Activated naive CD4-positive, alpha-beta T cell treated with anti-CD3 and anti-CD28 coated beads, Interleukin-2, amount 10 ng/mL, durations not matched to agents 7 days and 5 days (primary cell): ENCODE results near the gene PUM1.

ENCODE experiments used
- CTCF ChIA-PET: fragments of 350-600 bp; sonication (Branson Sonifier 250); formaldehyde crosslinking; loops from one replicate; lab custom pipeline; 2021; ENCODE audit warnings: antibody characterized with exemption; lab: Charles Lee
- DNase-seq: peaks from one replicate; pipeline ENCODE4 v3.0.0-alpha.2; 2020
- H3K27ac Mint-ChIP-seq: one replicate; pipeline ENCODE4 v1.8.0; 2021; ENCODE audit warnings: mild to moderate bottlenecking, moderate library complexity, mixed read lengths
- H3K27me3 Mint-ChIP-seq: one replicate; pipeline ENCODE4 v1.8.0; 2021; ENCODE audit warnings: mild to moderate bottlenecking, mixed read lengths
- H3K36me3 Mint-ChIP-seq: one replicate; pipeline ENCODE4 v1.8.0; 2021; ENCODE audit warnings: mixed read lengths
- H3K4me1 Mint-ChIP-seq: one replicate; pipeline ENCODE4 v1.8.0; 2021; ENCODE audit warnings: mixed read lengths
- H3K4me3 Mint-ChIP-seq: one replicate; pipeline ENCODE4 v1.8.0; 2021; ENCODE audit warnings: mild to moderate bottlenecking, moderate library complexity, mixed read lengths
- H3K9me3 Mint-ChIP-seq: one replicate; pipeline ENCODE4 v1.8.0; 2021; ENCODE audit warnings: mixed read lengths

PUM1 gene

DNA sequence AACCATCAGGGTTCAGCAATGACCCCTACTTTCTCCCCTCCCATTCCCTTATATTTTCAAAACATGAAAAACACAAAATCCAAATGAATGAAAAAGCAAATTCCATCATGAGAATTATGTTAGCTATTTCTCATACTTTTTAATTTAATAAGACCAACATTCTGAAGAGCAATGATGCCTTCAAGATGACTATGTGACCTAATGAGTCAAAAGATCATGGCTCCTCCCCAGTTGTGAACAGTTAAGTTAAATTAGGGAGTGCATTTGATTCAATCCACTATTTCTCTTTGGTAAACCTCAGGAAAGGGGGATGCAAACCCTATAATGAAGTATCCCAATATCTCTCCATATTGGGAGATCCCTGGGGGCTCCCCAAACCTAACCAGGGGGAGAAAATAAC lies 36.5 kb downstream of the PUM1 start:
- CTCF ChIA-PET: no interaction called here
- DNase-seq: no peak
- Mint-ChIP-seq H3K9me3 (no peaks in the 10 kb centered on the region), H3K4me1 (peaks cover 24% of the 10 kb centered on the region), H3K27me3 (no peaks in the 10 kb centered on the region), H3K36me3 (peaks cover 26% of the 10 kb centered on the region), H3K27ac (no peak overlapping the region), H3K4me3 (no peak overlapping the region)

DNA sequence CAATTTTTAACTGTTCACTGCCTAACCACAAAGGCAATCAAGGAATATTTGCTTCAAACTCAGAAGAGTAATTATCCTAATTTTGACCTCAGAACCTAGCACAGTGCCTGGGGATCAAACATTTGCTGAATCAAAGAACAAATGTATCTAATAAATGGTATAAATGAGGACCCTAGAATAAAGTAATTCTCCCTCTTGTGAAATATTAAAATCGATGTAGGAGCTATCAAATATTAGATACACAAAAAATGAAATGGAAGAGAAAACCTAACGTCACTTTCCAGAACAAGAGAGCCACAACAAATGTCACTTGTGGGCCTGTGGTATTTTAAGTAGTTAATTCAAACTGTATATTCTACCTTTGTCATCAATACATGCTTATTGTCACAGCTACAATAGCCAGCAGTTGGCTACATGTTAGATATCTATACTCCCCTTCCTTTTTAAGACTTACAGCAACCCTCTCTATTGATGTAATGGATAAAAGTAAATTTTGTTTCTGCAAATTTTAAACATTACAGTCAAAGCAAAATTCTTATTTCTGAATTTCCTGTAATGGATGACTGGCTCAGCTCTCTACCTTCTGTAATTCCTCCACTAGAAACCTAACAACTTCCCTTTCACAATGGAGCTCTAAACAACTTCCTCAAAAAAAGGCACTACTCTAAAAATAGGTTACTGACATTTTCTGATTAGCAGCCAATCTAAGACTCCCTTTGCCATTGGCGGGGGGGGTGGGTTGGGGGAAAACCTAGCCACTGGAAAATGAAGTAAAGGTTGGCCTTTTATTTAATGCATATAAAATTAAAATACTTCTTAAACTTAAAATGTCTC lies 37.6 kb downstream of the PUM1 start:
- CTCF ChIA-PET: no interaction called here
- Mint-ChIP-seq H3K27ac (no peak overlapping the region), H3K4me3 (no peak overlapping the region), H3K4me1 (peaks cover 24% of the 10 kb centered on the region), H3K36me3 (peaks cover 25% of the 10 kb centered on the region), H3K9me3 (no peaks in the 10 kb centered on the region), H3K27me3 (no peaks in the 10 kb centered on the region)
- DNase-seq: no peak

DNA sequence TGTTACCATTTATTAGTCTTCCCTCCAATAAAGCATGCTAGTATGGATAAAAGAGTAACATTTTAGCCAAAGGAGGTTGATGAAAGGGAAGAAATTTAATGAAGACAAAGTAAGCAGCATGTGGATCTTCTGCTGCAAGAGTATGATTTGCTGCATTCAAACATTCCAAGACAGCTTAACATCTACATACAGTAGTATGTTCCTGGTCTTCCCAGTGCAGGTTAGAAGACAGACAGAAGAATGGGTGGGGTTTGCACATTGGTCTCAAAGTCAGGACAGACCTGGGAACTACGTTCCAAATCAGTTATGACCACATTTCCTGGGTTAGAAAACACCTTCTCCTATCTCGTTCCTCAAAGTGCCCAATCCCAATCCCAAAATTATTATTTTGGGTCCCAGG lies 43.3 kb downstream of the PUM1 start:
- H3K4me1 Mint-ChIP-seq: peaks cover 34% of the 10 kb centered on the region
- no peaks in the 10 kb centered on the region for H3K9me3 Mint-ChIP-seq
- H3K27me3 Mint-ChIP-seq: no peaks in the 10 kb centered on the region
- CTCF ChIA-PET: no interaction called here
- no peak for DNase-seq
- H3K4me3 Mint-ChIP-seq: no peak overlapping the region
- no peak overlapping the region for H3K27ac Mint-ChIP-seq
- H3K36me3 Mint-ChIP-seq: peaks cover 32% of the 10 kb centered on the region

DNA sequence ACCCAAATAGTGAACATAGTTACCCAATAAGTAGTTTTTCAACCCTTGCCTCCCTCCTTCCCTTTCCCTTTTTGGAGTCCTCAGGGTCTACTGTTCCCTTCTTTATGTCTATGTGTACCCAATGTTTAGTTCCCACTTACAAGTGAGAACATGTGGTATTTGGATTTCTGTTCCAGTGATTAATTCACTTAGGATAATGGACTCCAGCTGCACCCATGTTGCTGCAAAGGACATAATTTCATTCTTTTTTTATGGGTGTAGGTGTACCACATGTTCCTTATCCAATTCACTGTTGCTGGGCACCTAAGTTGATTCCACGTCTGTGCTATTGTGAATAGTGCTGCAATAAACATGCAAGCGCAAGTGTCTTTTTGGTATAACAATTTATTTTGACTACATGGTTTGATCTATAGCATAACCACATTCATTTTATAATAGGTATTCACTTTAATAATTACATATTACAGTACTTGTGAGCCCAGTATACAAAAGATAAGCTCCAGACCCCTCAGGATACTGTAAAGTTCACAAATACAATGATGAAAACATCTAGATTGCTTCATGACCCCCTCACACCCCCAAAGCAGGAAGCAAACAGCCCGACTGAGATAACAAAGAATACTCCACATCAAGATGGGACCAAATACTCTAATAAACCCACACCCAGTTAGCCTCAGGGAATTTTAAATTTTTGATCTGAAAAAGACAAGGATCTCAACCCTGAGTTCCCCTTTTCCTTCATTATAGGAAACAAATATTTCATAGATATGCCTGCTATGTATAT lies 45.3 kb downstream of the PUM1 start:
- peaks cover 34% of the 10 kb centered on the region for H3K4me1 Mint-ChIP-seq
- CTCF ChIA-PET: no interaction called here

DNA sequence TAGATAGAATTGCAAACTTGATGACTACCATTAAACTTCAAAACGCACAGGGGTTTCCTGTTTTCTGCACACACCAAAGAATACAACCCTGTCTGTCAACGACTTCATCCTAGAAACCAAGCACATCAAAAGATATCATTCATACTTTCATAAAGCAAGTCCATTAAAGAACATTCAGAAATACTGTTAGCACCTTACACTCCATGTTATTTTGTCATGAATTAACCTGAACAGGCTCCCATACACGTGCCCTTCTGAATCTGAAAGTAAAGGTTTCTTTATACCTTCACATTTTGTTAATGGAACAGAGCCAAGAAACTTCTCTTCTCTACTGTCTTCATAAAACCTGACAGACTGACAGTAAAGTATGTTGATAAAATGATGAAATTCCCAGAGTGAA lies 46.1 kb downstream of the PUM1 start:
- Mint-ChIP-seq H3K27ac (peak overlapping the region; percentile 67), H3K27me3 (no peaks in the 10 kb centered on the region), H3K4me1 (peaks cover 31% of the 10 kb centered on the region), H3K36me3 (peaks cover 25% of the 10 kb centered on the region), H3K9me3 (no peaks in the 10 kb centered on the region), H3K4me3 (no peak overlapping the region)
- CTCF ChIA-PET: no interaction called here
- DNase-seq: no peak

More for the DNA sequence above, 45.3 kb downstream of the PUM1 start:
- no peak overlapping the region for H3K4me3 Mint-ChIP-seq
- no peaks in the 10 kb centered on the region for H3K27me3 Mint-ChIP-seq
- peaks cover 28% of the 10 kb centered on the region for H3K36me3 Mint-ChIP-seq
- no peaks in the 10 kb centered on the region for H3K9me3 Mint-ChIP-seq
- no peak for DNase-seq
- no peak overlapping the region for H3K27ac Mint-ChIP-seq

DNA sequence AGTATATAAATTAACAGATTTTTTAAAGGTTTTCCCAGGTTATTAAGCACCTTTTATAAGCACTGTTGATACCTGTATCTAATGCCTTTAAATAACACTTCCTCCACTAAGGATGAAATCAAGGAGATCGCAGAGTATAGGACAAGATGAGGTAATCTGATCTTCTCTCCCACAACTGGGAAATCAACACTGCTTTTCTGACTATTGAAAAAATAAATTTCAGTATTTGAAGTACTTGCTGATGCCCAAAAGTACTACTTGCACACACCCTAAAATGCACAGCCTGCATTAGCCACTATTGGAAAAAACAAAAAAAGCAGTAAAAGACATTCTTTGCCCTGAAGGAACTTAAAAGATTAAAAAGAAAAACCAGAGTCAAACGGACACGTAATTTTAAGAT lies 48.6 kb downstream of the PUM1 start:
- Mint-ChIP-seq H3K4me3 (no peak overlapping the region), H3K27ac (no peak overlapping the region), H3K4me1 (peaks cover 39% of the 10 kb centered on the region), H3K36me3 (peaks cover 23% of the 10 kb centered on the region), H3K9me3 (no peaks in the 10 kb centered on the region), H3K27me3 (no peaks in the 10 kb centered on the region)
- CTCF ChIA-PET: no interaction called here
- no peak for DNase-seq

DNA sequence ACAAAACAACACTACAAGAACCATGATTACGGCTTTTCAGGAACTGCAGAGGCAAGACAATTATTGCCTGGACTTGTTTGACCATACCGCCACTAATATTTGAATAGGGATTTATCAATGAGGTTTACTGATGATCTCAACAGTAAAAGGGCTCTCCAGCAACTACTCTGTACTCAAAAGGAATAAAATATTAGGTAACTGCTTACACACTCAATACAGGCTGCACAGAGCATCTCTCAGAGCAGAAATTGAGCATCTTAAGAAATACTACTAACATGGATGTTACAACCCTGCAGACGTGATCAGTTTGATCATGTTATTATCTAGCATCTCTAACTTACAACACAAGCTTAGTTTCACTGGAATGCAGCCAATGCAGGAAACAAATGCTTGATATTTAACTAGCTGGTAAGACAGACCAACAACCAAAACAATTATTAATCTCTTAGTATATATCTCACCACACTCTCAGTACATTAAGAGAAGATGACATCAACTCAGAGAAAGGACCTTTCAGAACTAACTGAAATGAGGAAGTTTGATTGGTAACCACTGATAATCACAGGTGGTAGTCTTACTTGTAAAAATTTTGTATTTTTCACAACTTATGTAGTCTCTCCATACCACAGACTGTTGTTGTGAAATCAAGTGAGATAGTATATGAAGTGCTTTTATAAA lies 52.2 kb downstream of the PUM1 start:
- H3K27me3 Mint-ChIP-seq: no peaks in the 10 kb centered on the region
- no peak overlapping the region for H3K4me3 Mint-ChIP-seq
- H3K9me3 Mint-ChIP-seq: no peaks in the 10 kb centered on the region
- peaks cover 37% of the 10 kb centered on the region for H3K4me1 Mint-ChIP-seq
- peaks cover 14% of the 10 kb centered on the region for H3K36me3 Mint-ChIP-seq
- CTCF ChIA-PET: interaction anchor here (1.5 kb wide), 1 partner anchor 9 kb away, joined by 3 read pairs; no protein-coding TSS in a partner anchor
- no peak overlapping the region for H3K27ac Mint-ChIP-seq
- DNase-seq: no peak

DNA sequence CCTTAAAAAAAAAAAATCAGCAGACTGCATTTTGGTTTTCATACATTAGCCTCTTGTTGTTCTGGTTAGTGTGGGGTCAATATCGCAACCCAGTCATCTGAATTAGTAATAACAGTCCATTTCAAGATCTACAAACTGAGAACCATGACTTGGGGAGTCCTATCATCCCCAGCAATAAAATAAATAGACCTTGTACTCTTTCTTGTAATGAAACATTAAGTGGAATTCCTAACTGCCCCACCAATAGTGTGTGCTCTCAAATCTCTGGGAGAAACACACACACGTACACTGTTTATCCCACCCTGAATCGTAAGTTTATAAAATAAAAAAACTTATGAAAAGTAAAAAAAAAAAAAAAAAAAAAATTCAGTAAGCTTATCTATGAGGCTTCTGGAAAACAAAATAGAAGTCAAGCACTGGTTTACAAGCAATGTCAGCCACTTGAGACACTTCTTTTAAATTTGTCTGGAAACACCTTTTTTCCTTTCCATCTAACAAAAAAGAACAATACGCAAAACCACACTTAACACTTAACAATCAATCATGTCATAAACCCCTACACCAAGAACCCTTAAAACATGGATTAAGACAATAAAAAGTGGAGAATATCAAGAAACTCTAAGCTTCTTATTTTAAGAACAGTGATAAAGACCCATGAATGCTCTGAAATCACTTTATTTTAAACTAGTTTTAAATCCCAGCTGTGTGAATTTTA lies 53.1 kb downstream of the PUM1 start:
- no peak for DNase-seq
- Mint-ChIP-seq H3K9me3 (no peaks in the 10 kb centered on the region), H3K4me1 (peaks cover 45% of the 10 kb centered on the region), H3K4me3 (no peak overlapping the region), H3K27me3 (no peaks in the 10 kb centered on the region), H3K27ac (no peak overlapping the region), H3K36me3 (peaks cover 20% of the 10 kb centered on the region)
- CTCF ChIA-PET: interaction anchor here (1.5 kb wide), 1 partner anchor 8 kb away, joined by 3 read pairs; no protein-coding TSS in a partner anchor

DNA sequence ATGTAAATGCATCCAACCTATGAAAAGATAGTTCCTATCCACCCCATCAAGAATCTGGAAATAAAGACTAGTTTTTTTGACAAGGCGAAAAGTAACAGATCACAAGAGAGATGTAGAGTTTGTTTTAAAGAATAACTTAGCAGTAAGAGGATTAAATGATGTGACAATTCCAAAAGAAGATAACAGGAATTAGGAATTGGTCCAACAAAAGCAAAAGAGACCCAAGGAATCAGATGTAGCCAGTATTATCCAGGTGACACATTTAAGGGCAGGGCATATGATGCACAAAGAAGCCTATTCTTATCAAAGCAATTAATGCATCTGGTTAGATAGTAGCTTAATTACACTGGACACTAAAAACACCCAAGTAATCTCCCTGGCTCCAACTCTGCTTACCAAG lies 53.8 kb downstream of the PUM1 start:
- Mint-ChIP-seq H3K4me3 (no peak overlapping the region), H3K27ac (no peak overlapping the region), H3K36me3 (peaks cover 19% of the 10 kb centered on the region), H3K4me1 (peaks cover 44% of the 10 kb centered on the region), H3K9me3 (no peaks in the 10 kb centered on the region), H3K27me3 (no peaks in the 10 kb centered on the region)
- DNase-seq: no peak
- CTCF ChIA-PET: no interaction called here

DNA sequence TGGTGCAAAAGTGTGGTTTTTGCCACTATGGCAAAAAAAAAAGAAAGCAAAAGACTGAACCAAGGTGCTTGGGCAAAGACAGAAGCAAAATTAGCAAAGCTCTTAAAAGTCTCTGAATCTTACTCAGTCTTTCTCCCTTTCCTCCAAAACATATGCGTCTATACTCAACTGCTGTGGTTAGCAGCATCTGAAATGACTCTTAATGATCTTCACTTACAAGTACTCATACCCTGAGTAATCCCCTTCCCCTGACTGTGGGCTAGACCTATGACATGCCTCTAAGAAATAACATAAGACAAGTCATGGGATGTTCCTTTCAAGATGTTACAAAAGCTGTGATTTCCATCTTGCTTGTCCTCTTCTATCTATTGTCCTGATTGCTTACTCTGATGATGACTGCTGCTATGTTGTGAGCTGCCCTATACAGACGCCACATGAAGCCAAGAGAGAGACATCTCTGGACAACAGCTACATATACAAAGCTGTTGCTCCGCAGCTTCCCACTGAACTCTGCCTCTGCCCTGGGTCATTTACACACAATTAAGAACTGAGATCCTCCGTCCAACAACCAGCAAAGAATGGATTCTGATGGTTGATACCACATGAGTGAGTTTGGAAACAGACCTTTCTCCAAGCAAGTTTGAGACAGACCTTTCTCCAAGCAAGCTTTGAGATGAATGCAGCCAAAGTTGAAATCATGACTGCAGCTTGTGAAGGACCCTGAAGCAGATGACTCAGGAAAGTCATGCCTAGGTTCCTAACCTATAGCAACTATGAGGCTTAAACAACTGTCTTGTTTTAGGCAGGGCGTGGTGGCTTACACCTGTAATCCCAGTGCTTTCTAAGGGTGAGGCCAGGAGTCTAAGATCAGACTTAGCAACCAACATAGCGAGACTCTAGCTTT lies 55.2 kb downstream of the PUM1 start:
- H3K9me3 Mint-ChIP-seq: no peaks in the 10 kb centered on the region
- no peak for DNase-seq
- peaks cover 29% of the 10 kb centered on the region for H3K36me3 Mint-ChIP-seq
- CTCF ChIA-PET: interaction anchor here (0.7 kb wide), 1 partner anchor 25 kb away, joined by 3 read pairs; no protein-coding TSS in a partner anchor
- no peaks in the 10 kb centered on the region for H3K27me3 Mint-ChIP-seq
- no peak overlapping the region for H3K4me3 Mint-ChIP-seq
- no peak overlapping the region for H3K27ac Mint-ChIP-seq
- peaks cover 44% of the 10 kb centered on the region for H3K4me1 Mint-ChIP-seq

DNA sequence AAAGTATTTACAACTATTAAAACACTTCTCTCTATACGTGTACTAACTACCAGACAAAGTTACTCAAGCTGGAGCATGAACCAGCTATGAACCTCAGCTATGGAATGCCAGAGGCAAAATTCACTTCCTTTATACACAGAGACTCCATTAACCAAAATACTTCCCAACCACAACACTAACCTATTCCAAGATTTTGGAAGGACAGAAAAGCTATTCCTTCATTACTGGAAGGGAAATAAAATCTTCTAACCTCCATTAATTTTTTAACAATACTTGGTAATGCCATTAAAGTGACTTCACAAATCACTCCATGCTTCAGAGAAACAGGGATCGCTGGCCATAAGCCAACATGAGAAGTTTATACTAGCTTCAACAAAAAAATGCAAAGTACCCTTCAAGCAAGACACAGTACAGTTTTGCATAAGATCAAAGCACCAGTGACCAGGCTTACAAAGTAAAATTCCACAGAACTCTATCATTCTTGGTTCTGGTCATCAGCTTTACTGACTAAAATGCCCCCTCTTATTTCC lies 58.0 kb downstream of the PUM1 start:
- H3K27me3 Mint-ChIP-seq: no peaks in the 10 kb centered on the region
- no peak overlapping the region for H3K27ac Mint-ChIP-seq
- no peaks in the 10 kb centered on the region for H3K9me3 Mint-ChIP-seq
- CTCF ChIA-PET: no interaction called here
- peaks cover 47% of the 10 kb centered on the region for H3K36me3 Mint-ChIP-seq
- H3K4me1 Mint-ChIP-seq: peaks cover 38% of the 10 kb centered on the region
- no peak overlapping the region for H3K4me3 Mint-ChIP-seq
- DNase-seq: no peak

DNA sequence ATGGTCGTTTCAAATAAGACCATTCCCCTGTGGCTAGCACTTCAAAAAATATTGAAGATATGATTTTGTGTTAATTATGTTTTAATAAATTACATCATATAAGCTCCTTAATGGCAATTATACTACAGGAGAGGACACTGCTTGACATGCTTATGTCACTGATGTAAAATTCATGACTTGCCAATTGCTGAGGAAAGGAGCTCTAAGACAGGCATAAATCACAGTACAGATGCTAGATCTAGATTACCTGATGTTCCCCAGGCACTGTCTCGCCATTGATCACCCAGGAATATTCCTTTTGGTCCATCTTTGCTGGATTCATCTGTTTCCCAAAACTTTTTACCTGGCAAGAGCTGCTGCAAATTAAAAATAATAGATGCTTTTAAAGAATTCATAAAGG lies 58.8 kb downstream of the PUM1 start:
- no peaks in the 10 kb centered on the region for H3K27me3 Mint-ChIP-seq
- H3K4me3 Mint-ChIP-seq: no peak overlapping the region
- no peak overlapping the region for H3K27ac Mint-ChIP-seq
- peaks cover 48% of the 10 kb centered on the region for H3K36me3 Mint-ChIP-seq
- H3K4me1 Mint-ChIP-seq: peaks cover 35% of the 10 kb centered on the region
- CTCF ChIA-PET: no interaction called here
- H3K9me3 Mint-ChIP-seq: no peaks in the 10 kb centered on the region
- no peak for DNase-seq

DNA sequence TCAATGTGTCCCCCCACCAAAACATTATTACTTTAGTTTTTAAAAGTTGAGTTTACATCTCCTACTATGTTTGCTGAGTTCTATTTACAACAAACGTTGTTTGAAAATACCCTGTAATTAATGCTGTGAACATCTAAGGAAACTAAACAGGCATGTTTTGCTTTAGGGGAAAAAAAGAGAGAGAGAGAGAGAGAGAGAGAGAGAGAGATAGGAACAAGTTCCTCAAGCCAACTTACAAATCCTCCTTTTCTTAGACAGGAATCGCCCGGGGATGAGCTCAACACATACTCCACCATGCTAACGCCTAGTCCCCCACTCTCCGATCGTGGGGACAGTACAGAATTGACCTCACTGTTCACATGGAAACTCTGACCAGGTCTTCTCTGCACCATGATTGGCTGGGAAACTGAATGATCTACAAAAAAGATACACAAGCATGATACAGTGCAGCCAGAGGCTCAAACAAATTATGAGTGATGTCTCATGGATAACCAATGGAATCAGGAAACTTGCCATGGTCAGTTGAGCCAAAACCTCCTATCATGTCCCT lies 59.8 kb downstream of the PUM1 start:
- Mint-ChIP-seq H3K36me3 (peaks cover 52% of the 10 kb centered on the region), H3K27ac (peak overlapping the region; percentile 47), H3K9me3 (no peaks in the 10 kb centered on the region), H3K27me3 (no peaks in the 10 kb centered on the region), H3K4me3 (no peak overlapping the region), H3K4me1 (peaks cover 29% of the 10 kb centered on the region)
- DNase-seq: no peak
- CTCF ChIA-PET: no interaction called here
